PC-3 (cell line): ENCODE results near the gene CBFA2T3. TPM values are rescaled to one million over a fixed set of nuclear protein-coding genes. Genes with fewer than 3 reads are reported as not detected.

Experiments
- ATAC-seq: fragments of 200-7000 bp; cut with Tn5 transposase; 2 replicates; pipeline ENCODE4 v1.9.1; 2020; ENCODE audit warnings: mild to moderate bottlenecking, moderate library complexity
- BruUV-seq: library from RNA; stranded (reverse); fragments of 400-500 nt; replicated peaks from 2 replicates; lab custom pipeline; 2021; lab: Mats Ljungman, UMichigan
- CTCF ChIA-PET: fragments of 300-600 bp; sonication (Branson Sonifier 250); formaldehyde crosslinking; loops from one replicate; lab custom pipeline; 2022; ENCODE audit warnings: antibody characterized with exemption; lab: Charles Lee
- POLR2A ChIA-PET: fragments of 300-600 bp; sonication (Branson Sonifier 250); formaldehyde crosslinking; loops from one replicate; lab custom pipeline; 2022; ENCODE audit warnings: antibody characterized with exemption; ENCODE audit not compliant: unreplicated experiment; lab: Charles Lee
- DNase-seq: peaks from one replicate; pipeline ENCODE4 v3.0.0-alpha.2; 2015
- H2AFZ ChIP-seq: fragments of 300-600 bp; sonication (generic); 2 replicates; pipeline ENCODE4 v1.6.0; 2016; ENCODE audit warnings: antibody characterized with exemption, low read length
- H3F3A ChIP-seq: fragments of 300-600 bp; sonication (generic); one replicate; pipeline ENCODE4 v1.6.0; 2017; ENCODE audit warnings: antibody characterized with exemption, low read length, control low read depth, mild to moderate bottlenecking; ENCODE audit not compliant: unreplicated experiment
- H3K27ac ChIP-seq: fragments of 300-600 bp; sonication (generic); 2 replicates; pipeline ENCODE4 v1.5.1; 2016; ENCODE audit warnings: mild to moderate bottlenecking, low read length
- H3K27me3 ChIP-seq: fragments of 300-600 bp; sonication (generic); 2 replicates; pipeline ENCODE4 v1.6.1; 2016; ENCODE audit warnings: low read length, mixed read lengths
- H3K36me3 ChIP-seq: fragments of 300-600 bp; sonication (generic); 2 replicates; pipeline ENCODE4 v1.6.1; 2016; ENCODE audit warnings: low read depth, mixed run types, low read length, mixed read lengths
- H3K4me1 ChIP-seq: fragments of 300-600 bp; sonication (generic); 2 replicates; pipeline ENCODE4 v1.5.1; 2016; ENCODE audit warnings: low read length; ENCODE audit not compliant: insufficient read depth
- H3K4me2 ChIP-seq: fragments of 300-600 bp; sonication (generic); 2 replicates; pipeline ENCODE4 v1.6.0; 2016; ENCODE audit warnings: low read length
- H3K4me3 ChIP-seq: fragments of 300-600 bp; sonication (generic); 2 replicates; pipeline ENCODE4 v1.5.1; 2016; ENCODE audit warnings: mild to moderate bottlenecking, low read length, mixed read lengths
- H3K79me2 ChIP-seq: fragments of 300-600 bp; sonication (generic); 2 replicates; pipeline ENCODE4 v1.6.1; 2017; ENCODE audit warnings: low read length, mixed read lengths
- H3K9ac ChIP-seq: fragments of 300-600 bp; sonication (generic); 2 replicates; pipeline ENCODE4 v1.6.0; 2016; ENCODE audit warnings: mild to moderate bottlenecking, low read length
- H3K9me2 ChIP-seq: fragments of 300-600 bp; sonication (generic); replicated peaks from 2 replicates; pipeline ENCODE4 v1.6.1; 2016; ENCODE audit warnings: mixed run types, low read length, mixed read lengths
- H3K9me3 ChIP-seq: fragments of 300-600 bp; sonication (generic); 2 replicates; pipeline ENCODE4 v1.6.1; 2016; ENCODE audit warnings: low read length, mixed read lengths
- H4K20me1 ChIP-seq: fragments of 300-600 bp; sonication (generic); 2 replicates; pipeline ENCODE4 v1.6.1; 2016; ENCODE audit warnings: low read length, mixed read lengths
- CTCF ChIP-seq: fragments of 300-600 bp; sonication (generic); conservative IDR thresholded peaks from 2 replicates; pipeline ENCODE4 v1.5.1; 2017; ENCODE audit warnings: antibody characterized with exemption, low read depth, mild to moderate bottlenecking, low read length
- EZH2 ChIP-seq: fragments of 300-600 bp; sonication (generic); IDR thresholded peaks from one replicate; pipeline ENCODE4 v1.6.1; 2017; ENCODE audit warnings: antibody characterized with exemption, mild to moderate bottlenecking, low read length; ENCODE audit not compliant: unreplicated experiment
- EZH2phosphoT487 ChIP-seq: fragments of 300-600 bp; sonication (generic); IDR thresholded peaks from 2 replicates; pipeline ENCODE4 v1.6.1; 2018; ENCODE audit warnings: mild to moderate bottlenecking, antibody characterized with exemption, low read length, borderline replicate concordance
- intact Hi-C: fragments of 100-400 bp; cut with micrococcal nuclease; formaldehyde crosslinking; loops from 2 replicates; pipeline ENCODE4 v1.9.0; 2023
- total RNA-seq: library from RNA; depleted of rRNA; stranded (reverse); fragments of >200 nt; gene quantifications from 2 replicates; pipeline ENCODE4 v1.2.3, GENCODE V29; 2014

Gene CBFA2T3
- total RNA-seq, 1 experiment from 2014 or later: not detected

DNA sequence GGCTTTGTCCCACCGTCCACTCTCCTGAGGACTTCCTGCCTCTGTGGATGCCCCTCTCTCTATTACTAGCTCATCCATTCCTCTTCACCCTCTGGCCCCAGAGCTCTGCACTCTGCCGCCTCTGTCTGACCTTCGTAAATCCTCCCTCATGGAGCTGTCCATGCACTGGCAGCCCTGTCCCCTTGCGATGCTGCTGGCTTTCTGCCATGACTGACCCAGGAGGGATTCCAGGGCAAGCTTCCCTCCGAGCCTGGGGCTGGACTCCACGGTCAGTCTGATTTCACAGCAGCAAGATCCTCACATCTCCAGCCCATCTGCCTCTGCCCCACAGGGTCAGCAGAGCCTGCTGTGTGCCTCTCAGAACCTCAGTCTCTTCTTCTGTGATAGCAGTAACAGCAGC, 4.7 kb downstream of the CBFA2T3 start:
- intact Hi-C loops: no loop called here
- Histone ChIP-seq H3K27ac (no peak overlapping the region), H3K9ac (no peak overlapping the region), H3F3A (no peaks in the 10 kb centered on the region), H3K79me2 (no peaks in the 10 kb centered on the region), H4K20me1 (no peaks in the 10 kb centered on the region), H3K27me3 (0 out of 2 replicates have a peak, but pooled peaks cover 7% of the 10 kb centered on the region), H3K9me3 (no peaks in the 10 kb centered on the region), H3K4me2 (no peak overlapping the region), H2AFZ (no peak overlapping the region), H3K4me3 (no peak overlapping the region), H3K9me2 (no peaks in the 10 kb centered on the region), H3K4me1 (no peaks in the 10 kb centered on the region), H3K36me3 (no peaks in the 10 kb centered on the region)
- no peak for TF ChIP-seq EZH2
- TF ChIP-seq CTCF: no peak
- TF ChIP-seq EZH2phosphoT487: no peak
- ATAC-seq (no peak), DNase-seq (no peak)
- ChIA-PET CTCF (no interaction called here), POLR2A (no interaction called here)
- BruUV-seq: no TSS peak

DNA sequence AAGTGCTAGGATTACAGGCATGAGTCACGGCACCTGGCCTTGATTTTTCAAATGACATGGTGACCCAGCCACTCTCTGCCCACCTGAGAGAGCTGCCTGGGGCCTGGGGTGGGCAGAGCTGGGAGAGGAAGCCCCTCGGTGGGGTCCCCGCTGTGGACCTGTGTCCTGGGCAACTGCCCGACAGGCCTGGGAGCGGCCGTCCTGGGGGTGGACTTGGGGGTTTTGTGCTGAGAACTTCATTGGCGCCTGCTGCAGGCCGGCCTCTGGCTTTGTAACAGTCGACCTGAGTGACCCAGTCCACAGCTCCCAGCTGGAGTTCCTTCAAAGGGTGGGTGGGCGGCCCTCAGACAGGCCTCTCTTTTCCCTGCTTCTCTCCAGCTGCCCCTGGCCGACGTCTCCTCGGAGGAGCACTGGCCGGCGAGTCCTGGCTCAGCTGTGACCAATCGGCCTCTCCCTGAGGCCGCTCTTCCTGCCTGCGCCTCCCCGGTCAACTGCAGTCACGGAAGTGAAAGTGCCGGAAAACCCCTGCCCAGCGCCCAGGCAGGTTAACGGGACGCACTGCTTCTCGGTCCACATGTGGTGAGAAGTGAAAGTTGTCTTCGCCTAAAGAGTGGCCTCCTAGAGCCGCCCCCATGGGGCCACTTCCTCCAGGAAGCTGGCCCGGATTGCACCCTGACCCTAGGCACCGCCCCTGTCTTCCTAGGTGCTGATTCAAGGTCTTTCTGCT, 5.5 kb downstream of the CBFA2T3 start:
- Histone ChIP-seq H3K9ac (no peak overlapping the region), H3K4me2 (no peak overlapping the region), H3K9me3 (no peaks in the 10 kb centered on the region), H3K36me3 (no peaks in the 10 kb centered on the region), H4K20me1 (no peaks in the 10 kb centered on the region), H3K4me3 (no peak overlapping the region), H3K79me2 (no peaks in the 10 kb centered on the region), H3K27me3 (0 out of 2 replicates have a peak, but pooled peaks cover 7% of the 10 kb centered on the region), H3F3A (no peaks in the 10 kb centered on the region), H3K27ac (no peak overlapping the region), H2AFZ (no peak overlapping the region), H3K9me2 (no peaks in the 10 kb centered on the region), H3K4me1 (no peaks in the 10 kb centered on the region)
- ChIA-PET CTCF (no interaction called here), POLR2A (no interaction called here)
- TF ChIP-seq EZH2 (no peak), EZH2phosphoT487 (no peak), CTCF (no peak)
- intact Hi-C loops: no loop called here
- no peak for ATAC-seq
- no peak for DNase-seq
- BruUV-seq: no TSS peak

DNA sequence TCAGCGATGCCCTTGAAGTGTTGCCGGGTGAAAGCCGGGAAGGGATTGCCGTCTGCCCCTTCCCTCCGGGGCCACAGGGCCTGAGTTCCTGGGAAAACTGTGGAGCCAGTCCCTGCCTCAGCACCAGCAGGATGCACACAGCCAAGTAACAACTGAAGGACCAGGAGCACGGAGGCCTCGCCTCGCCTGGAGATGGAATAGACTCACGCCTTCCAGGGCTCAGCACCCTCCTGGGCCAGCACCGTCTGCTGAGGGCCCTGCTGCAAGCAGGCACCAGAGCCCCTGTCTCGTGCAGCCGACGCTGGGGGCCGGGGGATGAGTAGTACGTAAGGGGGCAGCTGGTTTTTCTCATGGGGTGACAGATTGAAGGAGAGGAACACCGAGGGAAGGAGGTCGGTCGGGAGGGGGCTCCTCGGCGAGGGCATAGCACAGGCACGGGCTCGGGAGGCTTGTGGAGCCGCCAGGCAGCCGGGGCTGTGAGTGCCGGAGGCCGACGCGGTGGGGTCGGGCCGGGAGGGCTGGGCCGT, 6.4 kb downstream of the CBFA2T3 start:
- Histone ChIP-seq H3K27me3 (0 out of 2 replicates have a peak, but pooled peaks cover 7% of the 10 kb centered on the region), H3K4me1 (no peaks in the 10 kb centered on the region), H3F3A (no peaks in the 10 kb centered on the region), H3K36me3 (no peaks in the 10 kb centered on the region), H3K9ac (no peak overlapping the region), H2AFZ (no peak overlapping the region), H3K4me2 (no peak overlapping the region), H4K20me1 (no peaks in the 10 kb centered on the region), H3K27ac (no peak overlapping the region), H3K9me3 (no peaks in the 10 kb centered on the region), H3K9me2 (no peaks in the 10 kb centered on the region), H3K79me2 (no peaks in the 10 kb centered on the region), H3K4me3 (no peak overlapping the region)
- ChIA-PET CTCF (no interaction called here), POLR2A (no interaction called here)
- ATAC-seq (no peak), DNase-seq (no peak)
- intact Hi-C loops: no loop called here
- TF ChIP-seq EZH2 (no peak), EZH2phosphoT487 (no peak), CTCF (no peak)
- no TSS peak for BruUV-seq
